GM12864 (cell line): ENCODE measurements around the gene RREB1.

ENCODE experiments used
- DNase-seq: peaks from one replicate; pipeline ENCODE4 v3.0.0-alpha.2; 2011; ENCODE audit warnings: low read depth
- H3K4me3 ChIP-seq: 2 replicates; pipeline ENCODE4 v1.5.1; 2011; ENCODE audit warnings: mild to moderate bottlenecking, low read depth, low read length, control low read depth
- CTCF ChIP-seq: IDR thresholded peaks from 2 replicates; pipeline ENCODE4 v1.5.1; 2011; ENCODE audit warnings: low read depth, mild to moderate bottlenecking, moderate library complexity, low read length, control low read depth, inconsistent platforms; ENCODE audit errors: missing control alignments

The RREB1 gene

DNA sequence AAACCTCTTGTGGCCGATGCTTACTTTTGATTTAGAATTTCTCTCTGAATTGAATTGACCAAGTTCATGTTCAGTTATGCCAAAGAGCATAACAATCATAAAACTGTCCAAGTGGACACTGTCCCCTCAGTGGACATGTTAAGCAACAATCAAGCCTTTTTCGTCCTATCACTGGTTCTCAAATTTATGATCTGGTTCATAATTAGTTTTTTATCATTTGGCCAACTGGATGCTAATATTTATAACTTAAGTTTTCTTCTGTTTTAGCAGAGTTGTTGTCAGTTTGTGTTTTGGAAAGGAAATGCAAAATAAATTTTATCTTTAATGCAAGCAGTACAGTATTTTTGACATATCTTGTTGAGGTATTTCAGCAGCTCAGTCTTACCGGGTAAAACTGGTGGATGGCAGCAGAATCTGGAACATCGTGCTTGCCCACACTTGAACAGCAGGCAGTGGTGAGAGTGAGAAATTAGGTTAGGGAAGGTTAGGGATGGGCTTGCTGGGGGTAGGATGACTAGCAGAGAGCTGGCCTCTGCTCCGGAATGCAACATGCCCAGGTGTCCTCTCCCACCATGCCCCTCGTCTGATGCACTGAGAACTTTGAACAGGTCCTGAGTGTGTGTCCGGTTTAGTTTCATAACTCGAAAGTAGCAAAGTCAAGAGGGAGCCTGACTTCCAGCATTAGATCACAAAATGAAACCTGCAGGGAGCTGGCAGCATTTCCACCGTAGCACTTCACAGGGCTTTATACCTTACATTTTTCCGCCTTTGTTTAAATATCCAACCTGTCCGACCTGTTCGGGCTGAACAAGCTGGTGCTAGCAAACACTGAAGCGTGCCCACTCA lies 93.1 kb downstream of the RREB1 start:
- no peak overlapping the region for H3K4me3 ChIP-seq
- DNase-seq = no peak

GRCh38 chr6:7201444-7201731 lies 93.6 kb downstream of the RREB1 start:
- no peak for TF ChIP-seq CTCF
- DNase-seq = no peak
- no peak overlapping the region for H3K4me3 ChIP-seq

More for the DNA sequence above, 93.1 kb downstream of the RREB1 start:
- no peak for TF ChIP-seq CTCF

- DNase-seq = peak; percentile 91
- no peak overlapping the region for H3K4me3 ChIP-seq
- no peak for TF ChIP-seq CTCF
Measured at GRCh38 chr6:7201732-7202541, 94.2 kb downstream of the RREB1 start.

- DNase-seq = no peak
- no peak overlapping the region for H3K4me3 ChIP-seq
- no peak for TF ChIP-seq CTCF
Measured at GRCh38 chr6:7202950-7203349, 95.2 kb downstream of the RREB1 start.

GRCh38 chr6:7203939-7204338 lies 96.2 kb downstream of the RREB1 start:
- no peak for TF ChIP-seq CTCF

GRCh38 chr6:7204726-7205125 lies 97.0 kb downstream of the RREB1 start:
- no peak overlapping the region for H3K4me3 ChIP-seq
- DNase-seq = no peak
- no peak for TF ChIP-seq CTCF

More at GRCh38 chr6:7203939-7204338, 96.2 kb downstream of the RREB1 start:
- no peak for DNase-seq
- no peak overlapping the region for H3K4me3 ChIP-seq

DNA sequence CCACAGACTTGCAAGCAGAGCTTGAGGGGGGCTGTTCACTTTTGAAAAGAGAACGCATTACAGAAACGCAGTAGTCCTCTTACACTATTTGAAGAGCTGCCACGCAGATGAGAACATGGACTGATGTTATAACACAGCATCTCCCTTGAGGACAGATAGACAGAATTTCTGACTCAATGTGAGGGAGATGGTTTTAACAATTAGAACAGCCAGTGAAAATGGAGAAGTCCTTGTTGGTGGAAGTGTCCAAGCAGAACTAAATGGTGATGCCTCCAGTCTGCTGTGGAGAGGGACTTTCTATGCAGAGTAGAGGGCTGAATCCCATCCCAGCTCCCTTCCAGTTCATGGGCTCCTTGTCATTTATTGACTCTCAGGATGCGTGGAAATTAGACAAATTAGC lies 100.0 kb downstream of the RREB1 start:
- no peak overlapping the region for H3K4me3 ChIP-seq
- DNase-seq = no peak
- TF ChIP-seq CTCF = no peak
